Inflammatory macrophage (primary cell): Measurements from ENCODE around the gene MPRIP.
"Not testable (repeated sequence)": the region's sequence is repeated elsewhere in the genome, so short reads cannot be mapped to it uniquely, and the experiment has no call there.

ENCODE experiments used
- DNase-seq, 2 donors: peaks; one replicate each; pipeline ENCODE4 v3.0.0-alpha.2; 2020 to 2022

MPRIP gene

GRCh38 chr17:17191346-17191792, 149.1 kb downstream of the MPRIP start:
- no peak for DNase-seq

GRCh38 chr17:17191961-17192381, 149.7 kb downstream of the MPRIP start:
- DNase-seq: no peak

GRCh38 chr17:17195466-17195865, 153.2 kb downstream of the MPRIP start:
- DNase-seq: not testable (repeated sequence)

GRCh38 chr17:17196776-17197175, 154.5 kb downstream of the MPRIP start:
- no peak for DNase-seq

GRCh38 chr17:17198281-17198680, 156.0 kb downstream of the MPRIP start:
- DNase-seq: no peak

- no peak for DNase-seq
Measured at GRCh38 chr17:17200311-17200710, 158.1 kb downstream of the MPRIP start.

GRCh38 chr17:17200831-17201230, 158.6 kb downstream of the MPRIP start:
- no peak for DNase-seq

GRCh38 chr17:17201271-17201670, 159.0 kb downstream of the MPRIP start:
- no peak for DNase-seq

GRCh38 chr17:17201907-17202306, 159.7 kb downstream of the MPRIP start:
- DNase-seq: no peak

- DNase-seq: no peak
Measured at GRCh38 chr17:17203173-17203730, 161.0 kb downstream of the MPRIP start.

GRCh38 chr17:17204041-17204591, 161.9 kb downstream of the MPRIP start:
- DNase-seq: no peak

- no peak for DNase-seq
Measured at GRCh38 chr17:17204635-17205231, 162.5 kb downstream of the MPRIP start.

GRCh38 chr17:17205368-17206123, 163.3 kb downstream of the MPRIP start:
- DNase-seq: peak; percentile 7 to 20

GRCh38 chr17:17206124-17206912, 164.1 kb downstream of the MPRIP start, which contains the start of gene PLD6:
Gene PLD6 (minus strand): TSS chr17:17206333. CDS start chr17:17206286, 47 bp downstream.
- peak; percentile 73 to 84 for DNase-seq

GRCh38 chr17:17206913-17207335, 164.7 kb downstream of the MPRIP start:
- DNase-seq: no peak

- DNase-seq: no peak
Measured at GRCh38 chr17:17207998-17208397, 165.7 kb downstream of the MPRIP start.

GRCh38 chr17:17213775-17214174, 171.5 kb downstream of the MPRIP start:
- no peak for DNase-seq

- no peak for DNase-seq
Measured at GRCh38 chr17:17214646-17215436, 172.6 kb downstream of the MPRIP start.

- no peak for DNase-seq
Measured at GRCh38 chr17:17215575-17215974, 173.3 kb downstream of the MPRIP start.

- no peak for DNase-seq
Measured at GRCh38 chr17:17216236-17216635, 174.0 kb downstream of the MPRIP start.

GRCh38 chr17:17216776-17217175, 174.5 kb downstream of the MPRIP start:
- no peak for DNase-seq

- no peak for DNase-seq
Measured at GRCh38 chr17:17217995-17218394, 175.7 kb downstream of the MPRIP start.
